OCI-LY7 (cell line): ENCODE data around the gene SLC24A2. TPM values are rescaled to one million over a fixed set of nuclear protein-coding genes. Genes with fewer than 3 reads are reported as not detected.
A peak's percentile ranks its signal among the peaks of the same experiment; 100 is the strongest.
"Not testable (repeated sequence)": the region's sequence is repeated elsewhere in the genome, so short reads cannot be mapped to it uniquely, and the experiment has no call there.

ENCODE experiments used
- Bru-seq: library from RNA; stranded (reverse); fragments of 400-500 nt; gene quantifications from one replicate; lab custom pipeline; 2021; lab: Mats Ljungman, UMichigan
- BruChase-seq, 2 experiments: library from RNA; stranded (reverse); fragments of 400-500 nt; gene quantifications; one replicate each; lab custom pipeline; 2021; lab: Mats Ljungman, UMichigan
- BruUV-seq: library from RNA; stranded (reverse); fragments of 400-500 nt; replicated peaks from 2 replicates; lab custom pipeline; 2021; lab: Mats Ljungman, UMichigan
- CTCF ChIA-PET: fragments of 300-600 bp; sonication (Branson Sonifier 250); formaldehyde crosslinking; loops from one replicate; lab custom pipeline; 2022; ENCODE audit warnings: antibody characterized with exemption; ENCODE audit not compliant: unreplicated experiment; lab: Charles Lee
- POLR2A ChIA-PET: fragments of 300-600 bp; sonication (Branson Sonifier 250); formaldehyde crosslinking; loops from one replicate; lab custom pipeline; 2022; ENCODE audit warnings: antibody characterized with exemption; lab: Charles Lee
- DNase-seq: peaks from one replicate; pipeline ENCODE4 v3.0.0-alpha.2; 2015; ENCODE audit warnings: low spot score
- H2AFZ ChIP-seq: fragments of 200-600 bp; sonication (generic), shearing (Covaris generic); 2 replicates; pipeline ENCODE4 v1.6.1; 2014; ENCODE audit warnings: mild to moderate bottlenecking, antibody characterized with exemption, low read length, moderate library complexity
- H3K27ac ChIP-seq: fragments of 200-600 bp; sonication (generic); 2 replicates; pipeline ENCODE4 v1.5.1; 2014; ENCODE audit warnings: mixed run types, low read depth, mild to moderate bottlenecking, moderate library complexity, low read length, inconsistent platforms; ENCODE audit not compliant: poor library complexity, severe bottlenecking
- H3K36me3 ChIP-seq: fragments of 200-600 bp; sonication (generic); 2 replicates; pipeline ENCODE4 v1.6.1; 2014; ENCODE audit warnings: mild to moderate bottlenecking, antibody characterized with exemption, low read length, moderate library complexity, mixed read lengths; ENCODE audit not compliant: insufficient read depth
- H3K4me1 ChIP-seq: fragments of 200-600 bp; sonication (generic); 2 replicates; pipeline ENCODE4 v1.5.1; 2014; ENCODE audit warnings: mild to moderate bottlenecking, low read length; ENCODE audit not compliant: insufficient read depth, poor library complexity, severe bottlenecking
- H3K4me2 ChIP-seq: fragments of 200-600 bp; sonication (generic); 2 replicates; pipeline ENCODE4 v1.6.1; 2014; ENCODE audit warnings: mild to moderate bottlenecking, low read length
- H3K4me3 ChIP-seq: fragments of 200-600 bp; sonication (generic); 2 replicates; pipeline ENCODE4 v1.5.1; 2014; ENCODE audit warnings: mild to moderate bottlenecking, low read depth, low read length; ENCODE audit not compliant: poor library complexity, severe bottlenecking
- H3K79me2 ChIP-seq: fragments of 200-600 bp; sonication (generic); 2 replicates; pipeline ENCODE4 v1.6.1; 2016; ENCODE audit warnings: low read depth, mild to moderate bottlenecking, low read length, moderate library complexity, mixed read lengths; ENCODE audit not compliant: insufficient read depth
- H3K9me2 ChIP-seq: fragments of 200-600 bp; sonication (generic); 2 replicates; pipeline ENCODE4 v1.6.1; 2016; ENCODE audit warnings: mild to moderate bottlenecking, low read length, mixed read lengths; ENCODE audit not compliant: insufficient read depth
- H3K9me3 ChIP-seq: fragments of 200-600 bp; sonication (generic); 2 replicates; pipeline ENCODE4 v1.6.1; 2014; ENCODE audit warnings: mild to moderate bottlenecking, mixed run types, low read length, mixed read lengths
- H4K20me1 ChIP-seq: fragments of 200-600 bp; sonication (generic); 2 replicates; pipeline ENCODE4 v1.6.1; 2014; ENCODE audit warnings: mild to moderate bottlenecking, antibody characterized with exemption, low read length, moderate library complexity, mixed read lengths; ENCODE audit not compliant: insufficient read depth
- CTCF ChIP-seq: fragments of 200-600 bp; sonication (generic); conservative IDR thresholded peaks from 2 replicates; pipeline ENCODE4 v1.5.1; 2014; ENCODE audit warnings: mild to moderate bottlenecking, antibody characterized with exemption, low read length, moderate library complexity, mixed read lengths
- EZH2phosphoT487 ChIP-seq: fragments of 200-600 bp; sonication (generic); IDR thresholded peaks from 2 replicates; pipeline ENCODE4 v1.6.1; 2018; ENCODE audit warnings: low read depth, borderline replicate concordance, mild to moderate bottlenecking, mixed run types, antibody characterized with exemption, low read length, moderate library complexity, mixed read lengths
- intact Hi-C: fragments of 100-400 bp; cut with micrococcal nuclease; formaldehyde crosslinking; loops from one replicate; pipeline ENCODE4 v1.10.0; 2022; ENCODE audit not compliant: unreplicated experiment
- long read RNA-seq: library from polyadenylated mRNA; stranded (forward); transcript quantifications from one replicate; pipeline ENCODE4 v2.0.0, GENCODE V29; 2022
- total RNA-seq, 2 experiments: library from RNA; depleted of rRNA in 1 of 2; stranded (reverse); fragments of >200 nt in 1 of 2; shearing (Covaris generic) in 1 of 2; gene quantifications; 2 replicates each; pipeline ENCODE4 v1.2.3, GENCODE V29; 2014 to 2022

Gene SLC24A2
- not detected in 2 replicates for total RNA-seq (2014; rRNA removed; shearing (Covaris generic))
- not detected in 2 replicates for total RNA-seq (2022)
- percentile 0 among the genes with signal in this experiment for Bru-seq, nascent RNA
- BruChase-seq, experiment 1, labeled RNA remaining after a 6-hour chase = percentile 2 among the genes with signal in this experiment
- percentile 3 among the genes with signal in this experiment for BruChase-seq, experiment 2, labeled RNA remaining after a 2-hour chase
- long read RNA-seq = 0 reads

- H3K4me2 ChIP-seq = no peak within 1 kb of the TSS
- H3K9me3 ChIP-seq = no peaks in the 10 kb centered on the region
- H3K4me3 ChIP-seq = no peak within 1 kb of the TSS
- H3K27ac ChIP-seq = no peak within 1 kb of the TSS
- POLR2A ChIA-PET = no interaction called here
- H3K4me1 ChIP-seq = no peaks in the 10 kb centered on the region
- TF ChIP-seq CTCF (no peak), EZH2phosphoT487 (no peak)
- no peaks in the 10 kb centered on the region for H3K36me3 ChIP-seq
- H2AFZ ChIP-seq = no peak within 1 kb of the TSS
- CTCF ChIA-PET = no interaction called here
- H4K20me1 ChIP-seq = no peaks in the 10 kb centered on the region
- H3K79me2 ChIP-seq = no peaks in the 10 kb centered on the region
- BruUV-seq = no TSS peak
- no peaks in the 10 kb centered on the region for H3K9me2 ChIP-seq
- DNase-seq = no peak
- intact Hi-C loops = no loop called here
Measured at GRCh38 chr9:19788614-19789271, at the start of gene SLC24A2. Gene SLC24A2 (minus strand): TSS chr9:19789037.

GRCh38 chr9:19833331-19833730 lies 44.5 kb upstream of the SLC24A2 start:
- H3K9me2 ChIP-seq, intact Hi-C loops, H3K27ac ChIP-seq, H3K9me3 ChIP-seq, H3K79me2 ChIP-seq, POLR2A ChIA-PET, H2AFZ ChIP-seq, H3K4me1 ChIP-seq, H3K4me2 ChIP-seq, DNase-seq, CTCF ChIA-PET, H3K36me3 ChIP-seq, BruUV-seq, H3K4me3 ChIP-seq, H4K20me1 ChIP-seq: not testable (repeated sequence)

GRCh38 chr9:19830796-19831195 lies 42.0 kb upstream of the SLC24A2 start:
- DNase-seq = no peak

More at GRCh38 chr9:19830796-19831195, 42.0 kb upstream of the SLC24A2 start:
- no peaks in the 10 kb centered on the region for H4K20me1 ChIP-seq
- H3K4me3 ChIP-seq = no peak overlapping the region
- ChIA-PET CTCF (no interaction called here), POLR2A (no interaction called here)
- TF ChIP-seq EZH2phosphoT487 (no peak), CTCF (no peak)
- H3K36me3 ChIP-seq = no peaks in the 10 kb centered on the region
- H3K9me2 ChIP-seq = no peaks in the 10 kb centered on the region
- no peak overlapping the region for H2AFZ ChIP-seq
- no peaks in the 10 kb centered on the region for H3K9me3 ChIP-seq
- intact Hi-C loops = no loop called here
- H3K27ac ChIP-seq = no peak overlapping the region
- H3K79me2 ChIP-seq = no peaks in the 10 kb centered on the region
- no TSS peak for BruUV-seq
- no peaks in the 10 kb centered on the region for H3K4me1 ChIP-seq
- H3K4me2 ChIP-seq = no peak overlapping the region
